Esophagus mucosa (tissue), 1 donor: ENCODE measurements around the gene RHPN2. TPM values are rescaled to one million over a fixed set of nuclear protein-coding genes. Genes with fewer than 3 reads are reported as not detected.
"Not testable (repeated sequence)": the region's sequence is repeated elsewhere in the genome, so short reads cannot be mapped to it uniquely, and the experiment has no call there.

Experiments
- ATAC-seq: fragments of 200-7000 bp; cut with Tn5 transposase; one replicate; pipeline ENCODE4 v1.9.1; 2020
- total RNA-seq: library from RNA; stranded (reverse); gene quantifications from one replicate; pipeline ENCODE4 v1.2.4, GENCODE V29; 2023
- donor health status: DM: yes; HTN: yes; CAD: no.

RHPN2 gene
- total RNA-seq, 1 donor from 2014 or later: 0.84 TPM

GRCh38 chr19:33064458-33064791 lies 263 bp downstream of the RHPN2 start:
- peak; percentile 58 for ATAC-seq

- ATAC-seq: no peak
Observed at GRCh38 chr19:33063753-33064457, 783 bp downstream of the RHPN2 start.

- no peak for ATAC-seq
Observed at GRCh38 chr19:33063356-33063752, 1.3 kb downstream of the RHPN2 start.

GRCh38 chr19:33062902-33063301 lies 1.8 kb downstream of the RHPN2 start:
- ATAC-seq: no peak

GRCh38 chr19:33060586-33060985 lies 4.1 kb downstream of the RHPN2 start:
- no peak for ATAC-seq

- no peak for ATAC-seq
Observed at GRCh38 chr19:33055718-33056117, 9.0 kb downstream of the RHPN2 start.

GRCh38 chr19:33054623-33055022 lies 10.1 kb downstream of the RHPN2 start:
- peak; percentile 94 for ATAC-seq

- ATAC-seq: no peak
Observed at GRCh38 chr19:33052352-33052972, 12.2 kb downstream of the RHPN2 start.

- ATAC-seq: no peak
Observed at GRCh38 chr19:33050110-33050509, 14.6 kb downstream of the RHPN2 start.

- ATAC-seq: no peak
Observed at GRCh38 chr19:33048806-33049676, 15.6 kb downstream of the RHPN2 start.

- peak; percentile 96 for ATAC-seq
Observed at GRCh38 chr19:33047422-33047821, 17.3 kb downstream of the RHPN2 start.

GRCh38 chr19:33041828-33042160 lies 22.9 kb downstream of the RHPN2 start:
- not testable (repeated sequence) for ATAC-seq

- no peak for ATAC-seq
Observed at GRCh38 chr19:33040994-33041827, 23.5 kb downstream of the RHPN2 start.

GRCh38 chr19:33039815-33040214 lies 24.9 kb downstream of the RHPN2 start:
- no peak for ATAC-seq

- no peak for ATAC-seq
Observed at GRCh38 chr19:33039108-33039599, 25.5 kb downstream of the RHPN2 start.

- not testable (repeated sequence) for ATAC-seq
Observed at GRCh38 chr19:33037168-33038025, 27.3 kb downstream of the RHPN2 start.

- not testable (repeated sequence) for ATAC-seq
Observed at GRCh38 chr19:33036370-33037167, 28.1 kb downstream of the RHPN2 start.

GRCh38 chr19:33035461-33035860 lies 29.2 kb downstream of the RHPN2 start:
- no peak for ATAC-seq

- ATAC-seq: no peak
Observed at GRCh38 chr19:33032218-33032781, 32.4 kb downstream of the RHPN2 start.

GRCh38 chr19:33029746-33030303 lies 34.9 kb downstream of the RHPN2 start:
- no peak for ATAC-seq
